ENCODE measurements around the gene CWC22.

- no peak for TF ChIP-seq CTCF (IDR thresholded peaks at IDR 0.05; ENCODE audit: low read length)
- no peak for TF ChIP-seq EZH2phosphoT487 (IDR thresholded peaks at IDR 0.05; ENCODE audit: low read length)
- TF ChIP-seq EZH2 (optimal IDR thresholded peaks at IDR 0.05; ENCODE audit: low read depth, low read length) = no peak
Measured at GRCh38 chr2:179938026-179938425, 69.1 kb downstream of the CWC22 start.

Measured in MM.1S (cell line).